Kidney epithelial cell (primary cell): ENCODE results near the gene CDC42EP5. TPM values are rescaled to one million over a fixed set of nuclear protein-coding genes. Genes with fewer than 3 reads are reported as not detected.

ENCODE experiments used
- DNase-seq: peaks from one replicate; pipeline ENCODE4 v3.0.0-alpha.2; 2010; ENCODE audit warnings: low read depth
- H3K27me3 ChIP-seq: 2 replicates; pipeline ENCODE4 v1.6.0; 2011; ENCODE audit warnings: low read length; ENCODE audit not compliant: control insufficient read depth, insufficient read depth
- H3K36me3 ChIP-seq: 2 replicates; pipeline ENCODE4 v1.5.1; 2011; ENCODE audit warnings: low read length; ENCODE audit not compliant: control insufficient read depth, insufficient read depth
- H3K4me3 ChIP-seq: 2 replicates; pipeline ENCODE4 v1.5.1; 2011; ENCODE audit warnings: low read depth, mild to moderate bottlenecking, control low read depth, low read length
- CTCF ChIP-seq: IDR thresholded peaks from 2 replicates; pipeline ENCODE4 v1.5.1; 2011; ENCODE audit warnings: mild to moderate bottlenecking, moderate library complexity, low read length, control low read depth, inconsistent platforms; ENCODE audit not compliant: insufficient read depth, poor library complexity, severe bottlenecking
- total RNA-seq: library from RNA; depleted of rRNA; stranded (reverse); fragments of >200 nt; gene quantifications from 2 replicates; pipeline ENCODE4 v1.2.3, GENCODE V29; 2015

CDC42EP5 gene
- total RNA-seq, 1 donor from 2014 or later, result 24.4 TPM

- DNase-seq, result no peak
- Histone ChIP-seq H3K36me3 (peaks cover 1% of the 10 kb centered on the region), H3K4me3 (no peak overlapping the region), H3K27me3 (peaks cover 4% of the 10 kb centered on the region)
- TF ChIP-seq CTCF, result no peak
These were observed 7.5 kb downstream of the CDC42EP5 start for GRCh38 chr19:54465426-54466109.

- peak; percentile 56 for DNase-seq
- peaks cover 3% of the 10 kb centered on the region for H3K27me3 ChIP-seq
- no peak for TF ChIP-seq CTCF
These were observed 8.3 kb downstream of the CDC42EP5 start for GRCh38 chr19:54464630-54465425.

GRCh38 chr19:54464044-54464629, 9.0 kb downstream of the CDC42EP5 start:
- Histone ChIP-seq H3K27me3 (no peaks in the 10 kb centered on the region), H3K36me3 (peaks cover 4% of the 10 kb centered on the region), H3K4me3 (peak overlapping the region; percentile 62)
- peak; percentile 94 for DNase-seq
- TF ChIP-seq CTCF, result no peak

More at GRCh38 chr19:54464630-54465425, 8.3 kb downstream of the CDC42EP5 start:
- Histone ChIP-seq H3K4me3 (peak overlapping the region; percentile 62), H3K36me3 (peaks cover 4% of the 10 kb centered on the region)

GRCh38 chr19:54463531-54464043, 9.5 kb downstream of the CDC42EP5 start, which contains the start of gene LENG9:
TSS of gene LENG9 (minus strand) at chr19:54463778. CDS start at chr19:54463526, 252 bp downstream.
- TF ChIP-seq CTCF, result no peak
- DNase-seq, result peak; percentile 98
- Histone ChIP-seq H3K27me3 (no peaks in the 10 kb centered on the region), H3K4me3 (peak within 1 kb of the TSS; percentile 62), H3K36me3 (peaks cover 6% of the 10 kb centered on the region)

GRCh38 chr19:54462655-54463530, 10.2 kb downstream of the CDC42EP5 start:
- Histone ChIP-seq H3K27me3 (no peaks in the 10 kb centered on the region), H3K36me3 (peaks cover 11% of the 10 kb centered on the region), H3K4me3 (peak overlapping the region; percentile 56)
- DNase-seq, result no peak
- peak; percentile 19 for TF ChIP-seq CTCF
